ENCODE data around the gene ARID1B.
"Not testable (repeated sequence)": the region's sequence is repeated elsewhere in the genome, so short reads cannot be mapped to it uniquely, and the experiment has no call there.

The ARID1B gene

GRCh38 chr6:156933201-156934068, 156.3 kb downstream of the ARID1B start:
- DNase-seq (ENCODE audit: low read depth in 3 of 3), result no peak

DNA sequence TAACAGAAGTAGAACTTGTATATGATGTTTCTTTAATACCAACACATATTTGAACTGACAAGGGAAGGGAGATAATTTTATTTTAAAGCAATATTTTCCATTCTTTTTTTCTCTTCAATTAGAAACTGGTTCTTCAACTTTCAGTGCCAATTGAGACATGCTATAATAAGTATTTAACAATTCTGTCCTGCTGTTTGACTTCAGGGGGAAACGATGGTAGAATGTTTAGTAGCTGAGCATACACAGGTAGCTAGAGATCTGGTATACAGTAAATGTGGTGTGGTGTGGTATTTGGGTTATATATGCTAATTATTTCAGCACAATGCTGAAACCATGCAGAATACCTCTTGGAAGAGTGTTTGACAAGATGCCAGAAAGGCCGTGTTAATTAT, 156.9 kb downstream of the ARID1B start:
- DNase-seq (ENCODE audit: low read depth in 3 of 3), result no peak

DNA sequence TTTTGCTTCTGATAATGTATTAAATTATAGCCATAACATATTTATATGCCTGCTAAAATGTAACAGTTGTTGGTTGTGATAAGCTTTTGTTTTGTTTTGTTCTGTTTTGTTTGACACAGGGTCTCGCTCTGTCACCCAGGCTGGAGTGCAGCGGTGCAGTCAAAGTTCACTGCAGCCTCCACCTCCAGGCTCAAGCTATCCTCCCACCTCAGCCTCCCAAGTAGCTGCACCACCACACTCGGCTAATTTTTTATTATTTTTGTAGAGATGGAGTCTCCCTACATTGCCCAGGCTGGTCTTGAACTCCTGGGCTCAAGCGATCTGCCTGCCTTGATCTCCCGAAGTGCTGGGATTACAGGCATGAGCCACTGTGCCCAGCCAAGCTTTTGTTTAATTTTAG, 157.8 kb downstream of the ARID1B start:
- no peak for DNase-seq (ENCODE audit: low read depth in 3 of 3)

GRCh38 chr6:156938143-156938542, 161.0 kb downstream of the ARID1B start:
- DNase-seq (ENCODE audit: low read depth in 3 of 3), result no peak

- no peak for DNase-seq (ENCODE audit: low read depth in 3 of 3)
Measured at GRCh38 chr6:156940221-156940620, 163.0 kb downstream of the ARID1B start.

DNA sequence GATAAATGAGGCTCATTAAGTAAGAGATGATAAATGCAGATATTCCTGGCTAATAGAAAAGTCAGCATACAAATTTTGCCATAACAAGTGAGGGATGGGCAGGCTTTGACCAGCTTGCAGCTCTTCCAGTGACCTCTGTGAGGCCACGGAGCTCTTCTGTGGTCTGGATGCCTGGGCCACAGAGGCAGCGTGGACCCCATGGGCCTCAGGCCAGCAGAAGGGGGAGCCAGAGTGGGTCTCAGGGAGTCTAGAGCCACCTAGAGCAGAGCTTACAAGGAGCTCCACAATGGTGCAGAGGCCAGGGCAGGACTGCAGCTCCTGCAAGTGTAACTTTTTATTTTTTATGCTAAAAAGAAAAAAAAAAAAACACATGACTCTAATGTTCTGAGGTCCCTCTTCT, 165.1 kb downstream of the ARID1B start:
- DNase-seq (ENCODE audit: low read depth in 3 of 3), result no peak

- no peak for DNase-seq (ENCODE audit: low read depth in 3 of 3)
Measured at GRCh38 chr6:156943166-156943565, 166.0 kb downstream of the ARID1B start.

GRCh38 chr6:156943816-156944215, 166.6 kb downstream of the ARID1B start:
- no peak for DNase-seq (ENCODE audit: low read depth in 3 of 3)

- no peak for DNase-seq (ENCODE audit: low read depth in 3 of 3)
Measured at GRCh38 chr6:156944412-156944811, 167.2 kb downstream of the ARID1B start.

DNA sequence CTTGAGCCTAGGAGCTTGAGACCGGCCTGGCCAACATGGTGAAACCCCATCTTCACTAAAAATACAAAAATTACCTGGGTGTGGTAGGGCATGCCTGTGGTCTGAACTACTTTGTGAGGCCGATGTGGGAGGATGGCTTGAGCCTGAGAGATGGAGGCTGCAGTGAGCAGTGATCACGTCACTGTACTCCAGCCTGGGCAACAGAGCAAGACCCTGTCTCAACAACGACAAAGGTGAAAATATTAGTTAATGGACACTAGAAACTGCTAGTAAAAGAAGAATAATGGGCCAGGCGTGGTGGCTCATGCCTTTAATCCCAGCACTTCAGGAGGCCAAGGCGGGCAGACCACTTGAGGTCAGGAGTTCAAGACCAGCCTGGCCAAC, 168.6 kb downstream of the ARID1B start:
- not testable (repeated sequence) for DNase-seq (ENCODE audit: low read depth in 3 of 3)

DNA sequence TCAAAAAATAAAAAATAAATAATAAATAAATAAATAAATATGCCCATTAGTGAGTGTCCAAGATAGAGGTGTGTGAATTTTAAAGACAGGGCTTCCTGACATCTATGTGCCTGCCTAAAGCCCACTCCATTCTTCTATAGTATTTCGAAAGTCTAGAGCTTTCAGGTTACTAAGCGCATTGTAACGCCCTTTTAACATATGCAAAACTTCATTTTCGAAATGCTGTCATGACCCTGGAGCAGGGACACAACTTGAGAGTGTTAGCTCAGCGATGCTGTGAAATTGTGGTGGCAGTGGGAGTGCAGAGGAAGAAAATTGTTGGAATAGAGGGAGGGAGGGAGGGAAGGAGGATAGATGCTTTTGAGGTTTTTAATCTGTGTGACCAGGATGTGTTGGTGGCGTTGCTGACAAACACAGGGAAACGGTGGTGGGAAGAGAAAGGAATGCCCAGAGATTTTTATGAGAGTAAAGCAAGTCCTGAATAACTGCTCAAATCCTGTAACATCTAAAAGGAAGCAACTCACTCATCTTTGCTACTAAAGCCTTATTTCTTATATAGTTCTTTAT, 169.3 kb downstream of the ARID1B start:
- no peak for DNase-seq (ENCODE audit: low read depth in 3 of 3)

DNA sequence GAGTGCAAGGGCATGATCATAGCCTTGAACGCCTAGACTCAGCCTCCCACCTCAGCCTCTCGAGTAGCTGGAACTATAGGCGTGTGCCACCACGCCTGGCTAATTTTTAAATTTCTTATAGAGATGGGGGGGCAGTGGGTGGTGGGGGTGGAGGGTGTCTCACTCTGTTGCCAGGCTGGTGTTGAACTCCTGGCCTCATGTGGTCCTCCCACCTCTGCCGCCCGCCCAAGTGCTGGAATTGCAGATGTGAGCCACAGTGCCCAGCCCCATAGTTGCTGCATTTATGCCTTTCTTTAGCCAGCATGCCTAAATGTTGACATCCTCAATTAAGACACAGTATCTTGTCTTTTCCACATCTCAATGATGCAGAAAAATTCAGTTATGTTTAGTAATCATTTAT, 171.1 kb downstream of the ARID1B start:
- DNase-seq (ENCODE audit: low read depth in 3 of 3), result no peak

- no peak for DNase-seq (ENCODE audit: low read depth in 3 of 3)
Measured at GRCh38 chr6:156948807-156949206, 171.6 kb downstream of the ARID1B start.

DNA sequence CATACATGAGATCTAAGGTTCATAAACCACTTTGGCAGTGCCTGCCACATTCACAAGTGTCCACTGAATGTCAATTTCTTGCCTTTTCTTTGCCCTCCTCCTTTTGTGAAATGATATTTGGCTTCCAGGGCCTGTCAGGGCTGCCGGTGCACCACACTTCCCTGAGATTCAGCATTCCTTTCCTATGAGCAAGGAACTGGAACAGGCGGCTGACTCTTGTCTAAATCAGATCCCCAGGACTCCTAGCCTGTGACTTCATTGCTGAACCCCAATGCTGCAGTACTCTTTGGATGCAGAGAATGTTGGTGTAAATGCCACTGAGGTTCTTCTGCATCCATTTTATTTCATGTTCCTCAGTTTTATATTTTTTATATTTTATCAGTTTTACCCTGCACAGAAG, 172.2 kb downstream of the ARID1B start:
- DNase-seq (ENCODE audit: low read depth in 3 of 3), result no peak

DNA sequence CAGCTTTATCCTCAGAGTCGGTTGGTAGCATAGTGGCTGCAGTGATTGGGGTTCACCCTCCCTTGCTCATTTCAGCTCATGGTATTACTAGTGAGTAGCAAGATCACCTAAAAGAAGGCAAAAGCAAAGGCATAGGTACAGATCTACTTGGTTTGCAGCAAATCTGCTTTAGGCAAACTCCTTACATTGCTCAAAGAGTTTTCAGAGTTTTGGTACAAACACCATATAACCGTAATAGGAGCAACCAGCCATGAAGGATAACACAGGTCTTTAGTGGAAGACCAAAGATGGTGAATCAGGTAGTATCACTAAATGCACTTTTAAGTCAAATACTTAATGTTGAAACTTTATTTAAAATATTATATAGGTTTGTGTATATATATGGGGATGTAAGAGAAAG, 172.9 kb downstream of the ARID1B start:
- no peak for DNase-seq (ENCODE audit: low read depth in 3 of 3)

GRCh38 chr6:156950531-156950930, 173.4 kb downstream of the ARID1B start:
- no peak for DNase-seq (ENCODE audit: low read depth in 3 of 3)

DNA sequence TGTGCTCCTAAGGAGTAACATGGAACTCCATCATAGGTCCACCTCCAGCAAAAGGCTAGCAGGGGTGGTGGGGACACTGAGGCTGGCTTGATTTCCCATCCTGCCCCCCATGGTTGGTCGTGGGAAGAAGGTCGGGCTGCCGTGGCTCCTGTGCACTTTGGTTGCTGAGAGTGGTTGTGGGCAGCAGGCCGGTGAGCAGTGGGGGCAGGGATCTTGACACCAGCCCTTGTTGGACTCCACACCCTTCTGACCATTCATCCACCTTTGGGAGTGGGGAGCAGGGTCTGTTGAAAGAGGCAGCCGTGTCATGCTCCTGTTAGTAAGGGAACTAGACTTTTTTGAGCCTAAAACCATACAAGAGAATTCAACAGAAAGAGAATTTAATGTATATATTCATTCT, 175.2 kb downstream of the ARID1B start:
- no peak for DNase-seq (ENCODE audit: low read depth in 3 of 3)

DNA sequence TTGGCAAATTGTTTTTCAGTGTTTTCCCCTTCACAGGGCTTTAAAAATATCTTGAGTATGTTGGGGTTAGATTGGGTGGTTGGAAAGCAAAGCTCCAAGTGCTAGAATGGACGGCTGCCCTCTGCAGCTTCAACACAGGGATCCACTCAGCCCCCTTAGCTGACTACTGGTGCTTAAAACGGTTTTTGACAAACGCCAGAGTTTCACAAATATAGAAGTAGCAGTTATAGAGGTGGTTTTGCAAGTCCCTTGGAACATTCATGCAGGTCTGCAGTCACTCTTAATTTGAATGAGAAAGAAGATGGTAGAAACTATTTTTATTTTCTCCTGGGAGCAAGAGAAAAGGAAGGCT, 175.9 kb downstream of the ARID1B start:
- DNase-seq (ENCODE audit: low read depth in 3 of 3), result no peak

GRCh38 chr6:156953479-156954146, 176.4 kb downstream of the ARID1B start:
- DNase-seq (ENCODE audit: low read depth in 3 of 3), result no peak

DNA sequence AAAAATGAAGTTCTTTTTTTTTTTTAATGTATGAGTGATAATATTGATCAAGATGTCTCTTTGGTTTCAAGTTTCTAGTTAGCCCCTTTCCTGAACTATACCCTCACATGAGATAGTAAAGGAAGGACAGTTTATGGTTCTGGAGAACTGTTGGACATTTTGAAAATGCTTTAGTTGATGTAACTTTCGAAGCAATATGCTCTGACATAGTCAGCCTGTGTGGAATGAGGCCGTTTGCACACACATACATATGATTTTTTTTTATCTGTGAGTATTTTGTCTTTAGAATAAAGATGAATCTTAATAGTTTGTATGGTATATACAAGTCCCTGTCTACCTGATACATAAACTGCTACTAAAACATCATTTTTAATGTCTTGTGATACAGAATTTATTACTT, 177.0 kb downstream of the ARID1B start:
- DNase-seq (ENCODE audit: low read depth in 3 of 3), result no peak

DNA sequence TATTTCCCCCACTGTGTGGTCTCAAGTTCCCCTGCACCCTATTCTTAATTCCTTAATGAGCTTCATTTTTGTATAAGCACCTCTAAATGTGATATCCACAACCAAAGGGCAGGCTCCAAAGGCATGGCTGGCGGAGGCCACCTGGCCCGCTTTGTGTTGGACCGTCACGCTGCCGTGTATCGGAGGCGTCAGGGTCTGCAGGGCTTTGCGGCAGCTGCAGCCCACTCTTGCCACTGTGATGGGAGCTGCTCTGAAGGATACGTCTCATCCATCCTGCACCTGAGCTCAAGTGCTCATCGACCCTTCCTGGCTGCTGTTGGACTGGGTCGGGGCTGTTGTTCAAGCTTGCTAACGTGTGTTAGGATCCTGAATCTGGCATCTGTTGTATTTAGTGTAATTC, 177.6 kb downstream of the ARID1B start:
- no peak for DNase-seq (ENCODE audit: low read depth in 3 of 3)

DNA sequence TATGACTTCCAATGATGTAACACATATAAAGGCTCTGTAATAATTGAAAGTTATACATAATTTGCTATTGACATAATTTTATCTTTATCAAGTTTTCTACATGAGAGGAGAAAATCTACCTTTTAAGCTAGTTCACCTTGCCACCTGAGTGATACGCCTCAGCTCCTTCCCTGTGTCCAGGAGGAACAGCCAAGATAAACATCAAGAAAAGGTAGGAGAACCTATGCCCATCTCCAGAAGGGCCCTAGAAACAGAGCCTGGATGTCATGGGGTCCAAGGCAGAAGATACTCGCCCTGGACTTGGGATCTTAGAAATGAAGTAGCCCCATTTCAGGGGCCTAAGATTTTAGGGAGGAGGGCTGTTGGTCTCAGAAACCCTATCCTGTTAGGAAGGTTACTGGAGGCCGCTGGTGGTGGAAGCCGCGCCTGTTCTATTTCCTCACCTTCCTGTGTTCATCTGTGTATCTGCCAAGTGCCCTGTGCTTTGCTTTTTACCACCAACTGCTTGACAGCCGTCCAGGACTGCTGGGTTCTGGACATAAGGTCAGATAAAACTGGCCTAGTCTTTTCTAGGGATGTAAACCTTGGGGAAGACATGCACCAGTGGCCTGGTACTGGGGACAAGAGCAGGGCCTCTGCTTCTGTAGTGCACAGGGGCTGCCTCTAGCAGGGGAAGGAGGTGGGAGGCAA, 178.5 kb downstream of the ARID1B start:
- DNase-seq (ENCODE audit: low read depth in 3 of 3), result no peak

DNA sequence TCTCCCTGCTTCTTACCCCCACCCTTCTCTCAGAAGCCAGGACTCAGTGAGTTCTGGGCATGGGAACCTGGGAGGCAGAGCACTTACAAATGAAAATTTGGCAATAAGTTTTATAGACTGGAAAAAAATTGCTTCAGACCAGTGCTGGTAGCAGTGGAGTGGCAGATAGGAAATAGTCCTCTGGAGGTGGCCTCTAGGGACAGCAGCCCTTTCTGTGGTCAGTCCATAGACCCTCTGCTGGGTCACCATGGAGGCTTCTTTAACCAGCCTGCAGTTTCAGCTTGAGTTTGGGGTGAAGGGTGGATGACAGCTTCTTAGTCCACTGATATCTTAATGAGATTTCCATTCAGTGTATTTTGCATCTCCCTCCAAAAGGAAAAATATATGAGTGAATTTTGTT, 179.1 kb downstream of the ARID1B start:
- DNase-seq (ENCODE audit: low read depth in 3 of 3), result no peak
